ENCODE measurements around the gene DCLK1.

Gene DCLK1

GRCh38 chr13:35947315-35947714 lies 183.9 kb downstream of the DCLK1 start:
- no peak for DNase-seq (ENCODE audit: low read depth, low spot score)

DNA sequence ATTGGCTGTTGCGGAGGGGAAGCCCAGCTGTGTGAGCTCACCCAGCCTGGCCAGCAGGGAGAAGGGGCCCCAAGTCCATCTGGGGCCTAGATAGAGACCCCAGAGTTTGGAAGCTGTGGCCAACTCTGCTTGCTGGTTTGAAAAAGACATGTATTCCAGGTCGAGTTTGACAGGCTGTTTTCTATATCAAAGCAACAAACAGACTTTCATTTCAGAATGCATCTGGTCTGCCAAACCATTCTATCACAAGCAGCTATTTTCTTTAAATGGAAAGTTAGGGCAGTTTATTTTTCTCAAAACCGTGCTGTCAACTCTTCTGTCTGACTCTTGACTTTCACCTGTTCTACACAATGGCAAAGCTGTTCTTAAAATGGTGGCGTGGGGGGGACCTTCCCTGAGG lies 185.8 kb downstream of the DCLK1 start:
- no peak for DNase-seq (ENCODE audit: low read depth, low spot score)

GRCh38 chr13:35941374-35941773 lies 189.8 kb downstream of the DCLK1 start:
- DNase-seq (ENCODE audit: low read depth, low spot score) = no peak

- no peak for DNase-seq (ENCODE audit: low read depth, low spot score)
These were observed 190.4 kb downstream of the DCLK1 start for GRCh38 chr13:35940734-35941133.

DNA sequence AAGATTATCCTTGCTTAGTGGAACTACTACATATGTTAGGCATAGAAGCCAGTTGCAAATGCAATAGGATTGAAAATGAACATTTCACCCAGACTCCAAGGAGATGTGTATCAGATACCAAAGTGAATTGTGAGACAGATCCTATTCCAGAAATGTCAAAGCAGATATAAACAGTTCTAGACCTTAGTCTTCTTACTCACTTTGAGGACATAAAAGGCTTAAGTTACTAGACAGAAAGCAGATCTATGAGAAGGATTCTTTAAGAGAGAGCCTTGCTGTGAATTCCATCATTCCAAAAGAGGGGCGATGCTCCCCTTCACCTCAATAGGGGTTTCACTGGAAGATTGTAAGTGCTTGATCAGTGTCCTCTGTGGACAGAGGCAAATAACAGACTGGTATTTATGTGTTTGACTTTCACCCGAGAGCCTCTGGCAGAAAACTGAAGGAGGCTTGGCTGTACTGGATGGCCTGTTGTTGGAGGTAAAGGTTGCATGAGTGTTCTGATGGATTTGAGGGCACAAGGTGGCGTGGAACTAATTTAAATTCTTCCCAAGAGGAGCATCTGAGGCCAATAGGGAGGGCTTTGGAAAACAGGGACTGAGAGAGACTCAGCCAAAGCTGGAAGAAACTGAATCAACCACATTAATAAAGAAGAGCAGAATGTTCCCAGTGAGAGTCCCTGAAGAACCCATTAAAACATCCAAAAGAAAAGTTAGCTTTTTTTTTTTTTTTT lies 194.8 kb downstream of the DCLK1 start:
- no peak for DNase-seq (ENCODE audit: low read depth, low spot score)

DNA sequence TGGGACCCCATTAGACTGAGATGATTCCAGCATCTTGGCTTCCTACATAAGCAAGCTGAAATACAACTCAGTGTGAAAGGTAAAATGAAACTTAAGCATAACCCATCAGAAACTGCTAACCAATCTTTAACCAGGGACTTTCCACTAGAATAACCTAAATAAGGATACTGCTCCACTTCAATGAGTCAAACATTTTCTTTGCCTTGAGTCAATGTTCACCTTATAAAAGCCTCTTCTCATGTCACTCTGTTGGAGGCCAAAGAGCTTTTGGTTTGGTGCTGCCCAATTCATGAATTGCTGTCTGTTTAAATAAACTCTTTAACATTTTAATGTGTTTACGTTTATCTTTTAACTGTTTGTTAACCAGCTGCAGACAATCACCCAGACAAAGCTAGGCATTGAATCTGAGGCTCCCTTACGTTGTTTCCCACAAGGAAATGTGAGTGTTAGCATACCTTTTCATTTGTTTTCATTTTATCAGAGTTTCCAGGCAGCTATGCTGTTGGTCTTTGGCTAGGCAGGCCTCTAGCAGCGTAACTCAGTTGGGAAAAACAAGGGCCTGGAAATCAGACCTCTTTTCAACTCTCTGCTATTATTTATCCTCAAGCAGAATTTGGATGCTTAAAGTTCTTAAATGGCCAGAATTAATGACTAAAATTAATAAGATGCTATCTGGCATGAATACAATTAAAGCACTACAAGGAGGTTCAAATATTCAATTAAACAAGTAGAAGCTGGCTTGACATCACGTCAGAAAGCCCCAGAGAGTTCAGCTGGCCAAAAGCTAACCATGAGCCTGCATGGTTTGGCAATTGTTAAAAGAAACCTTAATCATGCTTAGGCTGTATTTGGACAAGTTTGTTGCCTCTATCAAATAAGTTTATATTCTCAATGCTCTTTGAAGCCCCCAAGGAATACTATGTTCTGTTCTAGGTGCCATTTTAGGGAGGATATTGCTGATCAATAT lies 200.2 kb downstream of the DCLK1 start:
- no peak for DNase-seq (ENCODE audit: low read depth, low spot score)

DNA sequence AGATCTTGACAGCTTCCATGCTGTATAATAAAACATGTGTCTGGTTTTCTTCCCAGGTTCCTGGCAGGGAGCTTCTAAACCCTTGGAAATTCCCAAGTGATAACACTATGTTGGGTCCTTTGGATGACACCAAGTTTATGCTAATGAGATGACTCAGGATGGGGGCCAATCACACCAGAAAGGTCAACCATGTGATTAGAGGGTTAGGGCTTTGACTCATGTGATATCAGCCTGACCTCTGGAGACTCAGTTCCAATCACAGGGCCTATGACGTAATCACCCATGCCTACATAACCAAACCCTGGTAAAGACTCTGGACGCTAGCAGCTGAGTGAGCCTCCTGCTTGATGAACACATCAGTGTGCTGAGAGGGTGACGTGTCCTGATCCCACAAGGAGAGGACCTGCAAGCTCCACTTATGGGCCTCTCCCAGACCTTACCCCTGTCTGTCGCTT lies 203.6 kb downstream of the DCLK1 start:
- DNase-seq (ENCODE audit: low read depth, low spot score) = no peak

DNA sequence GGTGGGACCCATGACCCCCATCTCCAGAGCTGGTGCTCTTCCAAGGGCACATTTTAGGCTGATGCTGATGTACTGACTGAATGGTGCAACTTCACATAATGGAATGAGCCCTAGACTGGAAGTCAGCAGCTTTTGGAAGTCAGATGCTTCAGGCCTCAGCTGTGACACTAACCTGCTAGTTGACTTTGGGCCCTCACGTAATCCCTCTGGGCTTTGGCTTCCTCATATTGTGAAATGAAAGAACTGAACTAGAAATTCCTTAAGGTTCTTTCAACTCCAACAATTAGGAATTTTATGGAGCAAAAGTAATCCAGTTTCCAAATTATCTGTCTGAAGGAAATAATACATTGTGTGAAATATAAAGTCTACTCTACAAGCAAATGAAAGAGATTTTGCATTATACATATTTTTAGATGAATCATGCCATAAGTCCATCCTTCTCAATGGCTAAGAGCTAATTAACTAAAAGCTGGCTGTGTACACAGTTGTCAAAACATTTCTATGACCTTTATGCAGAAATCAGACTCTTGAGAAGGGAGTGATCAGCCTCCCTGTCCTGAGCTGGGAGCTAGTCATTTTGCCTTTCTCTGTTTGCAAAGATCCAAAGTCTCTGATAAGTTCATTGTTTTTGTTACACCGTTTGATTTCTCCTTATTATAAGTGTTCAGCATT lies 204.2 kb downstream of the DCLK1 start:
- no peak for DNase-seq (ENCODE audit: low read depth, low spot score)

GRCh38 chr13:35925669-35926068 lies 205.5 kb downstream of the DCLK1 start:
- no peak for DNase-seq (ENCODE audit: low read depth, low spot score)

- DNase-seq (ENCODE audit: low read depth, low spot score) = no peak
These were observed 207.8 kb downstream of the DCLK1 start for GRCh38 chr13:35923347-35923746.

DNA sequence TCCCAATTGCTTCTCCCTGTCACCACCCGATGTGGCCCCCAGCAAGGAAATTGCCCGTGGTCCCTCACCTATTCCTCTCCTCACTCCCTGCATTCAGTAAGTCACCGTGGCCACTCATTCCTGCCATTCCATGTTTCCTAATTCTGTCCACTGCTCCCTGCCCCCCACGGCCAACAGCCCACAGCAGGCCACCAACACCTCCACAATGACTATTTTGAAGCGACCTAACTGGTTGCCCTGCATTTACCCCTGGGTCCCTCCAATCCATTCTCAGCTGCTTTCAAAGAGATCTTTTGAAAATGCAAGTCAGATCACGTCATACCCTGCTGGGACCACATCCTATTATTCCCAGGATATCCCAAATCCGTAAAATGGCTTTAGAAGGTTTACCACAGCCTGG lies 210.4 kb downstream of the DCLK1 start:
- no peak for DNase-seq (ENCODE audit: low read depth, low spot score)

DNA sequence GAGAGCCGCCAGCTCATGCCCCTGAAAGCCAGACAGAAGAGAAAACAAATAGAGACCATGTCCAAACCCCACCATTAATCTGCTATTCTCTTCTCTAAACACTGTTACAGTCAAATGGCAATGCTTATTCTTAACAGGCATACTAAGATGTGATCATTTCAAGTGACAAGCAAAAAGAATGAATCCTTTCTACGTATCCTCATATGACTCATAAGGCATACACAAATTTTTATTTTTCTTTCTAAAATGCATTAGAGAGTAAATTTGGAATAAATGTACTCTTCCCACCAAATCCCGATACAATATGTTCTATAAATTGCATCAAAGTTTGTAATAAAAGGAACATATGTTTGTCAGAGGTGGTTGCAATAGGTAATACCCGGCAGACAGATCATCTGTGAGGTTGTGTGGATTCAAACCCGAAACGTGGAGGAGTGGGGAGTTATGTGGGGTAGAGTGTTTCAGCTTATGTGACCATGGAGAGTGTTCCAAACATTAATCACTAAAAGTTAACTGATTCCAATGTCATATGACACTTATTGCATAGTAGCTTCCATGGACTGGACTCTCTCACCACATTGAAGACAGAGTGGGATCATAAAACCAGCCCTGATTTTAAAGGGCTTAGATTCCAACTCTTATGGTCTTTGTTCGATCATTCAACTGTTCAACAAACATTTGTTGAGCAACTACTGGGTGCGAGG lies 213.1 kb downstream of the DCLK1 start:
- no peak for DNase-seq (ENCODE audit: low read depth, low spot score)

DNA sequence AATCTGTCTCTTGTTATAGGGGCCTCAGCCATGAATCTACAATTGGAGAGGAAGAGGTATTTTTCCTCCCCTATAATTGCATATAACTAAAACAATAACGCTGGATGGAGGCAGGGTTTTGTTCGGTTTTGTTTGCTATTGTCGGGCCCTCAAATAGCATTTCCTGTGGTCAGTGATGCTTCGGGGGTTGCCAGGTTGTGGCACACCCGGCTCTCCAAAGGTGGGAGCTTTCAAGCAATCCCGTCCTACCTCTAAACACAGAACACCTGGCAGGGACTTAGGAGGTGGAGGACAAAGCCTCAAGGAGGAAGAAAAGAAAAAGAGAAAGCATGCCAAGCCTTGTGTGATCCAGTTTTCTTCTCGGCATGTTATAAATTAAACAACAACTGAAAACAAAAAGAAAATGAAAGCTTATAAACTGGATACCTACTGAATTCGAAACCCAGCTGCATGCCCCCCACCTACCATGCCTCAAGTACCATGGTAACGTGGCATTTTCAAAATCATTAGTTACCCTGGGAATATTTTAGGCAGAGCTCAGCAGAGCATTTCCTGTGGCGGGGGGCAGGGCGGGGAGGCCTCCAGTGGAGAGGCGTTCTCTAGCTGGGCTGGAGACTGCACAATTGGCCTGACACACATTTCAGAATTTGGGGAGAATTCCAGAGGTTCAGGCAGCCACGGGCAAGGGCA lies 213.8 kb downstream of the DCLK1 start:
- DNase-seq (ENCODE audit: low read depth, low spot score) = no peak

GRCh38 chr13:35916146-35916545 lies 215.0 kb downstream of the DCLK1 start:
- no peak for DNase-seq (ENCODE audit: low read depth, low spot score)

- no peak for DNase-seq (ENCODE audit: low read depth, low spot score)
These were observed 216.5 kb downstream of the DCLK1 start for GRCh38 chr13:35914662-35915061.

- DNase-seq (ENCODE audit: low read depth, low spot score) = no peak
These were observed 218.3 kb downstream of the DCLK1 start for GRCh38 chr13:35912841-35913240.

DNA sequence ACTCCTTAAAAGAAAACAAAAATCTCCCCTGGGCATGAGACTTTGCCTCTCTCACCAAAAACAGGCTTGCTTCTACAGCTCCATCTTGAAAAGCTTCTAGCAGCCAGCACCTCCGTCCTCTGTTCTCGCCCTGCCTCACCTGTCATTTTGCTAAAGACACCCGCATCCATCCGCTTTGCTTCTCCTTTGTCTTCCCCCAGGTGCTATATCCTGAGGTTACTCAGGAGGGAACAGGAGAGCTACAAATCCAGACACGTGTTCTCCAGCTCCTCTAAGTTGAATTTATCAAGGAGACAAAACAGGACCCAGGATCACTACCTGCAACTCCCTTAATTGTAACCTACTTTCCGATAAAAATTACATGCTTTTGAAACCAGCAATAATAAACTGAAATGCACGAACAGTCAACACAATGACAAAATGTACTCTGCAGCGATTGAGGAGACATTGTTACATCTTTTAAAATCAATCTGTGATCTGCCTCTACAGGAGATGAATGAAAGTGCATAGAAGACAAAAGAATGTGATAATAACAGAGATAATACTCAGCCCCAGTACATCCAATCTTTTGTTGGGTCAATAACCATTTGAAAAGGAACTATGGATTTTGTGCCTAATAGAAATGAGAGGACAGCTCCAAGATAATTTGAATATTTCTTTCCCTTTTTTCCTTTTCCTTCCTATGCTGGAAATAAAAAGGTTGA lies 221.2 kb downstream of the DCLK1 start:
- DNase-seq (ENCODE audit: low read depth, low spot score) = no peak

DNA sequence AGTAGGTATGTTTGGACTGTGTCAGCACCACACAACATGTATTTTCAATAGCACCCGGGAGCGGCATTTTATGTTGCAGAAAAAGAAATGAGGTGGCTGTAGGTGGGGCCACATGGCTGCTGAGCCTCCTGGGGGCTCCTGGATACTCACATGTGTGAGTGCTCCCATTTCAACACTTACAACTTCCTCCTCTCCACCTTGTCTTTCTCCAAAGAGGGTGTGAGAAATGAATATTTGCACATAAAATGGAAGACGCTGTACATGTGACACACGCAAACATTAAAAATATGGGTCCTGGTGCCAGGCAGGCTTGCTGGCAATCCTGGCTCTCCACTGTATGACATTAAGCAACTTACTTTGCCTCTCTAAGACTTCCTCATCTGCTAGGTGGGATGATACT lies 222.1 kb downstream of the DCLK1 start:
- DNase-seq (ENCODE audit: low read depth, low spot score) = no peak

DNA sequence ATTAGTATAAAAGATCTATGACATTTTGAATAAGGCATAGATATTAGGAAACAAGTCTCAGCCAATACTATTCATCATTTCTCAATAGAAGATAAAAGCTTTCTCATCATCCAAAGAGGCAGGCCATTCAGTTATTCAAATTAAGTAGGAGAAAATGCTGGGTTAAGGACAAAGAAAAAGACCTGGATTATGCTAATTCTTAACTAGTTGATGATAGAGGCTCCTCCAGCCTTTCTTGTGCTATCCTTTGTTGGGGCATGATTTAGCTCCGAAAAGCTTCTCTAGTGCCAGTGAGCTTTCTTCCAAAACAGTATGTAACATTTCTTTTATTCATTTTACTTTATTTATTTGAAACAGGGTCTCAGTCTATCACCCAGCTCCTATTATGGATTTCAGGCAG lies 223.0 kb downstream of the DCLK1 start:
- no peak for DNase-seq (ENCODE audit: low read depth, low spot score)

- no peak for DNase-seq (ENCODE audit: low read depth, low spot score)
These were observed 224.5 kb downstream of the DCLK1 start for GRCh38 chr13:35906636-35907035.

Data from brain pericyte (primary cell).